Gastrocnemius medialis (tissue), 4 donors: ENCODE data around the gene EPHX1. TPM values are rescaled to one million over a fixed set of nuclear protein-coding genes. Genes with fewer than 3 reads are reported as not detected.

Source experiments
- ATAC-seq, 2 donors: fragments of 150-250 bp; one replicate each; pipeline ENCODE4 v1.9.1; 2016
- DNase-seq, 2 donors: peaks; one replicate each; pipeline ENCODE4 v3.0.0-alpha.2; 2019
- H3K27ac ChIP-seq, 4 donors: fragments of 200-600 bp; sonication (generic); 1 replicate in 1 of 4; 2 replicates in 3 of 4; pipeline ENCODE4 v1.5.1; 2016 to 2018; ENCODE audit warnings: mild to moderate bottlenecking in 2 of 4, moderate library complexity in 1 of 4
- H3K27me3 ChIP-seq, 3 donors: fragments of 200-600 bp; sonication (generic) in 2 of 3; 1 replicate in 1 of 3; 2 replicates in 2 of 3; pipeline versions ENCODE4 v1.5.1 to v1.6.0; 2016 to 2019; ENCODE audit warnings: mild to moderate bottlenecking in 1 of 3, moderate library complexity in 1 of 3
- H3K36me3 ChIP-seq, 2 donors: fragments of 200-600 bp; sonication (generic) in 1 of 2; one replicate each; pipeline ENCODE4 v1.5.1; 2017 to 2018
- H3K4me1 ChIP-seq, 2 donors: fragments of 200-600 bp; sonication (generic) in 1 of 2; one replicate each; pipeline ENCODE4 v1.5.1; 2016 to 2017; ENCODE audit warnings: mild to moderate bottlenecking in 2 of 2
- H3K4me3 ChIP-seq, 4 donors: fragments of 200-600 bp; sonication (generic) in 3 of 4; 1 replicate in 1 of 4; 2 replicates in 3 of 4; pipeline ENCODE4 v1.5.1; 2016 to 2019; ENCODE audit warnings: mild to moderate bottlenecking in 2 of 4
- H3K9me3 ChIP-seq, 3 donors: fragments of 200-600 bp; sonication (generic) in 2 of 3; 1 replicate in 1 of 3; 2 replicates in 2 of 3; pipeline ENCODE4 v1.5.1; 2016 to 2019
- CTCF ChIP-seq, 5 experiments: fragments of 450-650 bp in 3 of 5; fragments of 200-600 bp in 2 of 5; sonication (generic) in 2 of 5; IDR thresholded peaks in 4 of 5; conservative IDR thresholded peaks in 1 of 5; 1 replicate in 4 of 5; 2 replicates in 1 of 5; pipeline ENCODE4 v1.5.1; 2016 to 2019; ENCODE audit warnings: antibody characterized with exemption in 5 of 5, mild to moderate bottlenecking in 3 of 5, moderate library complexity in 3 of 5
- POLR2A ChIP-seq, 2 donors: fragments of 450-650 bp; IDR thresholded peaks; one replicate each; pipeline ENCODE4 v1.6.1; 2017; ENCODE audit warnings: antibody characterized with exemption in 2 of 2, mild to moderate bottlenecking in 2 of 2, moderate library complexity in 2 of 2
- in situ Hi-C, 4 donors: fragments of 200-750 bp; cut with MboI; loops; one replicate each; pipeline versions ENCODE4 v1.15.0 to v1.8.0; 2017; ENCODE audit warnings: low sequenced_read_pairs in 4 of 4
- intact Hi-C: fragments of 100-400 bp; cut with DNase I; formaldehyde crosslinking; loops from one replicate; pipeline ENCODE4 v1.15.1; 2023; ENCODE audit warnings: low total_unique reads
- total RNA-seq, 4 donors: library from RNA; depleted of rRNA; stranded (reverse); fragments of >200 nt; gene quantifications; one replicate each; pipeline versions ENCODE4 v1.1.0 to v1.2.3, GENCODE V29; 2016

EPHX1 gene
- total RNA-seq, 4 donors from 2014 or later, result 65.7 to 155 (median 108) TPM

DNA sequence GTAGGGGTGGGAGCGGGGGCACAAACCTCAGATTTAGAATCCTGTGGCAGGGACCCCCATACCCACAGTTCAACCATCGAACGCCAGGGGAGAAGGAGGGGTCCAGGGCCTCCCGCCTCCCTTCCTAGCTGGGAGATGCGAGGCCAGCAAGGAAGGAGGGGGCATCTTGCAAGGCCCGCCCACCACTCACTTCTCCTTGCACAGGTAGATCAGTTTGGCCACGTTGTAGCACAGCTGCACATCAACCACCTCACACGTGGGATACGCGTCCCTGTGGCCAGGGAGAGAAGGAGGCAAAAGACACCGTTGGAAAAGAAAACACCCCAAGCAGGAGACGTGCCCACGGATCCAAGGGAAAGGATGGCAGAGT is 52.6 kb downstream of the EPHX1 start:
- Histone ChIP-seq H3K4me1 (no peaks in the 10 kb centered on the region), H3K4me3 (no peak overlapping the region), H3K27ac (no peak overlapping the region), H3K36me3 (peaks cover 0 to 80% of the 10 kb centered on the region in 2 donors), H3K27me3 (no peaks in the 10 kb centered on the region), H3K9me3 (no peaks in the 10 kb centered on the region)
- in situ Hi-C loops, result loop anchor here in 1 of 4 donors (10.0 kb wide), 1 partner anchor 112 kb away; no protein-coding TSS in a partner anchor
- ATAC-seq (no peak), DNase-seq (no peak)
- intact Hi-C loops, result no loop called here
- TF ChIP-seq CTCF (IDR thresholded peaks at IDR 0.05 in 4 of 5, conservative IDR thresholded peaks at IDR 0.05 in 1 of 5), result no peak
- TF ChIP-seq POLR2A (IDR thresholded peaks at IDR 0.05), result no peak

DNA sequence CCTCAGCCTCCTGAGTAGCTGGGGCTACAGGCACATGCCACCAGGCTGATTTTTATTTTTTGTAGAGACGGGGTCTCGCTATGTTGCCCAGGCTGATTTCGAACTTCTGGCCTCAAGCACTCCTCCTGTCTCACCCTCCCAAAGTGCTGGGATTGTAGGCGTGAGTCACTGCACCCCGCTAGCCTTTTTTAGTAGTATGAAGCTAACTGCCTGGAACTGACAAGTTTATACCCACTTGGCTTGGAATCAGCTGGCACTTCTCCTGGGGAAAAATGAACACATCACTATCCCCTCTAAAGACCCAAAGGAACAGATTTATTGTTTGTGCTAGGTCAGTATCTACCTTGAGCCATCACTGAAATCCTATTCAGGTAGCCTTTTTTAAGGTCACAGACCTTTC is 53.2 kb downstream of the EPHX1 start:
- Histone ChIP-seq H3K36me3 (peaks cover 0 to 82% of the 10 kb centered on the region in 2 donors), H3K4me1 (no peaks in the 10 kb centered on the region), H3K9me3 (no peaks in the 10 kb centered on the region), H3K27ac (no peak overlapping the region), H3K27me3 (no peaks in the 10 kb centered on the region), H3K4me3 (no peak overlapping the region)
- in situ Hi-C loops, result loop anchor here in 1 of 4 donors (10.0 kb wide), 1 partner anchor 112 kb away; no protein-coding TSS in a partner anchor
- TF ChIP-seq CTCF (IDR thresholded peaks at IDR 0.05 in 4 of 5, conservative IDR thresholded peaks at IDR 0.05 in 1 of 5) (no peak), POLR2A (IDR thresholded peaks at IDR 0.05) (no peak)
- DNase-seq (no peak), ATAC-seq (no peak)
- intact Hi-C loops, result no loop called here

GRCh38 chr1:225865514-225865913 is 55.6 kb downstream of the EPHX1 start:
- in situ Hi-C loops, result loop anchor here in 1 of 4 donors (10.0 kb wide), 1 partner anchor 109 kb away; no protein-coding TSS in a partner anchor
- TF ChIP-seq CTCF (IDR thresholded peaks at IDR 0.05 in 4 of 5, conservative IDR thresholded peaks at IDR 0.05 in 1 of 5), result no peak
- no peak for TF ChIP-seq POLR2A (IDR thresholded peaks at IDR 0.05)
- intact Hi-C loops, result no loop called here
- DNase-seq (no peak), ATAC-seq (no peak)
- Histone ChIP-seq H3K27me3 (no peaks in the 10 kb centered on the region), H3K36me3 (peaks cover 0 to 81% of the 10 kb centered on the region in 2 donors), H3K9me3 (no peaks in the 10 kb centered on the region), H3K4me3 (no peak overlapping the region), H3K27ac (no peak overlapping the region), H3K4me1 (no peaks in the 10 kb centered on the region)

- no peak for ATAC-seq
- no peak overlapping the region for H3K27ac ChIP-seq
- no peak for DNase-seq
These were observed 56.3 kb downstream of the EPHX1 start for GRCh38 chr1:225866061-225866837.

More at GRCh38 chr1:225866061-225866837, 56.3 kb downstream of the EPHX1 start:
- H3K36me3 ChIP-seq, result peaks cover 0 to 81% of the 10 kb centered on the region in 2 donors
- TF ChIP-seq CTCF (IDR thresholded peaks at IDR 0.05 in 4 of 5, conservative IDR thresholded peaks at IDR 0.05 in 1 of 5) (no peak), POLR2A (IDR thresholded peaks at IDR 0.05) (no peak)
- intact Hi-C loops (no loop called here), in situ Hi-C loops (loop anchor here in 1 of 4 donors (10.0 kb wide), 1 partner anchor 109 kb away; no protein-coding TSS in a partner anchor)
- no peaks in the 10 kb centered on the region for H3K4me1 ChIP-seq
- H3K27me3 ChIP-seq, result no peaks in the 10 kb centered on the region
- no peaks in the 10 kb centered on the region for H3K9me3 ChIP-seq
- H3K4me3 ChIP-seq, result no peak overlapping the region
